Lower lobe of right lung (tissue), 2 donors: ENCODE results near the gene NUP210L. TPM values are rescaled to one million over a fixed set of nuclear protein-coding genes. Genes with fewer than 3 reads are reported as not detected.
A peak's percentile ranks its signal among the peaks of the same experiment; 100 is the strongest.
"Not testable (repeated sequence)": the region's sequence is repeated elsewhere in the genome, so short reads cannot be mapped to it uniquely, and the experiment has no call there.

Experiments
- ATAC-seq, 2 donors: fragments of 200-7000 bp; cut with Tn5 transposase; one replicate each; pipeline ENCODE4 v1.9.1; 2020 to 2022; ENCODE audit warnings: mild to moderate bottlenecking in 2 of 2, moderate library complexity in 2 of 2
- DNase-seq: peaks from one replicate; pipeline ENCODE4 v3.0.0-alpha.2; 2020
- H3K27ac ChIP-seq: fragments of 200-600 bp; one replicate; pipeline ENCODE4 v1.8.0; 2022
- H3K27me3 ChIP-seq: fragments of 200-600 bp; one replicate; pipeline ENCODE4 v1.8.0; 2022; ENCODE audit warnings: low read depth
- H3K36me3 ChIP-seq: fragments of 200-600 bp; one replicate; pipeline ENCODE4 v1.8.0; 2022; ENCODE audit warnings: mild to moderate bottlenecking
- H3K4me1 ChIP-seq: fragments of 200-600 bp; one replicate; pipeline ENCODE4 v1.8.0; 2022
- H3K4me3 ChIP-seq: fragments of 200-600 bp; one replicate; pipeline ENCODE4 v1.8.0; 2022; ENCODE audit warnings: mild to moderate bottlenecking
- H3K9me3 ChIP-seq: fragments of 200-600 bp; one replicate; pipeline ENCODE4 v1.8.0; 2022
- CTCF ChIP-seq: fragments of 200-600 bp; IDR thresholded peaks from one replicate; pipeline ENCODE4 v1.8.0; 2022; ENCODE audit warnings: antibody characterized with exemption, mild to moderate bottlenecking
- intact Hi-C: fragments of 100-400 bp; cut with DNase I; formaldehyde crosslinking; loops from one replicate; pipeline ENCODE4 v1.11.0; 2022
- total RNA-seq: library from RNA; stranded (reverse); fragmentation: NEBNext Ultra II Directional; extraction: Animal tissue kit (Norgen Biotek cat#: 25700); gene quantifications from one replicate; pipeline ENCODE4 v1.2.1, GENCODE V29; 2021
- donor health status: DM: no; HTN: yes; CAD: no; lungs with severe emphysema.

Gene NUP210L
- total RNA-seq, 1 donor from 2014 or later = 1.7 TPM

- peaks cover 42% of the 10 kb centered on the region for H3K36me3 ChIP-seq
- DNase-seq = peak; percentile 53
Measured at GRCh38 chr1:154155251-154155650, 378 bp upstream of the NUP210L start.

GRCh38 chr1:154154053-154154452 lies 820 bp downstream of the NUP210L start:
- Histone ChIP-seq H3K27ac (peak overlapping the region; percentile 94), H3K4me3 (peak overlapping the region; percentile 60)

More at GRCh38 chr1:154155251-154155650, 378 bp upstream of the NUP210L start:
- Histone ChIP-seq H3K9me3 (no peaks in the 10 kb centered on the region), H3K27me3 (no peaks in the 10 kb centered on the region), H3K27ac (peak overlapping the region; percentile 94), H3K4me3 (peak overlapping the region; percentile 60), H3K4me1 (peaks cover 57% of the 10 kb centered on the region)
- ATAC-seq = peak; percentile 77 to 86
- TF ChIP-seq CTCF = no peak
- intact Hi-C loops = no loop called here

GRCh38 chr1:154151311-154151710 lies 3.6 kb downstream of the NUP210L start:
- intact Hi-C loops = no loop called here

More at GRCh38 chr1:154154053-154154452, 820 bp downstream of the NUP210L start:
- Histone ChIP-seq H3K4me1 (peaks cover 52% of the 10 kb centered on the region), H3K9me3 (no peaks in the 10 kb centered on the region), H3K27me3 (no peaks in the 10 kb centered on the region), H3K36me3 (peaks cover 30% of the 10 kb centered on the region)
- TF ChIP-seq CTCF = no peak
- intact Hi-C loops = no loop called here
- no peak for ATAC-seq
- no peak for DNase-seq

GRCh38 chr1:154148807-154149206 lies 6.1 kb downstream of the NUP210L start:
- Histone ChIP-seq H3K4me1 (peaks cover 13% of the 10 kb centered on the region), H3K4me3 (no peak overlapping the region), H3K27ac (no peak overlapping the region), H3K9me3 (no peaks in the 10 kb centered on the region), H3K36me3 (no peaks in the 10 kb centered on the region), H3K27me3 (no peaks in the 10 kb centered on the region)
- intact Hi-C loops = no loop called here
- ATAC-seq = no peak
- TF ChIP-seq CTCF = no peak
- no peak for DNase-seq

More at GRCh38 chr1:154151311-154151710, 3.6 kb downstream of the NUP210L start:
- no peaks in the 10 kb centered on the region for H3K9me3 ChIP-seq
- ATAC-seq = no peak
- H3K27me3 ChIP-seq = no peaks in the 10 kb centered on the region
- no peak overlapping the region for H3K4me3 ChIP-seq
- TF ChIP-seq CTCF = no peak
- H3K27ac ChIP-seq = no peak overlapping the region
- H3K4me1 ChIP-seq = peaks cover 37% of the 10 kb centered on the region
- no peak for DNase-seq
- peaks cover 6% of the 10 kb centered on the region for H3K36me3 ChIP-seq

- H3K27ac ChIP-seq, H3K27me3 ChIP-seq, H3K4me3 ChIP-seq, DNase-seq, intact Hi-C loops, H3K9me3 ChIP-seq, ATAC-seq, H3K4me1 ChIP-seq, H3K36me3 ChIP-seq: not testable (repeated sequence)
Measured at GRCh38 chr1:154147505-154147904, 7.4 kb downstream of the NUP210L start.

- H3K27me3 ChIP-seq = no peaks in the 10 kb centered on the region
- H3K27ac ChIP-seq = no peak overlapping the region
- peak; percentile 20 for TF ChIP-seq CTCF
- no peak overlapping the region for H3K4me3 ChIP-seq
- DNase-seq = no peak
- no peaks in the 10 kb centered on the region for H3K36me3 ChIP-seq
- peaks cover 8% of the 10 kb centered on the region for H3K4me1 ChIP-seq
- intact Hi-C loops = no loop called here
- no peak for ATAC-seq
- H3K9me3 ChIP-seq = no peaks in the 10 kb centered on the region
Measured at GRCh38 chr1:154145986-154146385, 8.9 kb downstream of the NUP210L start.
